HCT116 (cell line): Measurements from ENCODE around the gene PSMA7.

Source experiments
- EZH2phosphoT487 ChIP-seq: fragments of 200-600 bp; IDR thresholded peaks from 2 replicates; pipeline ENCODE4 v1.6.1; 2018; ENCODE audit warnings: antibody characterized with exemption, borderline replicate concordance
- POLR2A ChIP-seq: IDR thresholded peaks from 2 replicates; pipeline ENCODE4 v1.7.0; 2011; ENCODE audit warnings: borderline replicate concordance; ENCODE audit not compliant: insufficient read depth, insufficient read length; ENCODE audit errors: extremely low read depth
- POLR2AphosphoS5 ChIP-seq: IDR thresholded peaks from 2 replicates; pipeline ENCODE4 v1.6.1; 2011; ENCODE audit warnings: mild to moderate bottlenecking, low read depth, low read length, moderate library complexity
- TF ChIP-seq, protein P1 (sequence below), 3 experiments: fragments of 200-600 bp in 1 of 3; sonication (generic) in 1 of 3; IDR thresholded peaks in 2 of 3; conservative IDR thresholded peaks in 1 of 3; 2 replicates each; pipeline ENCODE4 v1.5.1; 2012 to 2017; ENCODE audit warnings: low read depth in 2 of 3, low read length in 2 of 3, antibody characterized with exemption in 1 of 3, borderline replicate concordance in 1 of 3, control low read depth in 1 of 3, mild to moderate bottlenecking in 1 of 3, mixed read lengths in 1 of 3, mixed run types in 1 of 3, moderate library complexity in 1 of 3; ENCODE audit not compliant: insufficient read depth in 1 of 3

DNA sequence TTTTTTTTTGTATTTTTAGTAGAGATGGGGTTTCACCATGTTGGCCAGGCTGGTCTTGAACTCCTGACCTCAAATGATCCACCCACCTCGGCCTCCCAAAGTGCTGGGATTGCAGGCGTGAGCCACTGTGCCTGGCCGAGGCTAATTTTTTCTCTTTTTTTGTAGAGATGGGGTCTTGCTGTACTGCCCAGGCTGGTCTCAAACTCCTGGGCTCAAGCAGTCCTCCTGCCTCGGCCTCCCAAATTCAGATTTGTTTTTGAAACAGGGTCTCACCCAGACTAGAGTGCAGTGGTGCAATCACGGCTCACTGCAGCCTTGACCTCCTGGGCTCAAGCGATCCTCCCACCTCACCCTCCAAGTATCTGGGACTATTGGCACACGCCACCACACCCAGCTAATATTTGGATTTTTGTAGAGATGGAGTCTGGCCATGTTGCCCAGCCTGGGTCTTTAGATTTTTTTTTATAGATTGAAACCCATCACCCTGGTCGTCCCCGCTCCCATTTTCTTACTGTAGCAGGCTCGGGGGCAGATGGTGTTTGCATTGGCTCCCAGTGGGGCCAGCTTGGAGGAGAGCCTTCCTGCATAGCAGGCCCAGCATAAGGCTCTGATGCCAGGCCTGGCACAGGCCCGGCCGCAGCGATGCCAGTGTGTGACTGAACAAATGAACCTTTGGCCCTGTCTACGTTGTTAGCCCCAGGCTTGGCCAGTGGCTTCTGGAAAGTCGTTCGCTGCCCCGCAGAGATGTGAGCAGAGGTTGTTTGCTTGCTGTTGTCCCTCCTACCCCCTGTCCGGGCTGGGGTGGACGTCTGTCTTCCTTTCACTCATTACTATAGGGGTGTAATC lies 35.3 kb upstream of the PSMA7 start:
- TF ChIP-seq, protein P1, sequence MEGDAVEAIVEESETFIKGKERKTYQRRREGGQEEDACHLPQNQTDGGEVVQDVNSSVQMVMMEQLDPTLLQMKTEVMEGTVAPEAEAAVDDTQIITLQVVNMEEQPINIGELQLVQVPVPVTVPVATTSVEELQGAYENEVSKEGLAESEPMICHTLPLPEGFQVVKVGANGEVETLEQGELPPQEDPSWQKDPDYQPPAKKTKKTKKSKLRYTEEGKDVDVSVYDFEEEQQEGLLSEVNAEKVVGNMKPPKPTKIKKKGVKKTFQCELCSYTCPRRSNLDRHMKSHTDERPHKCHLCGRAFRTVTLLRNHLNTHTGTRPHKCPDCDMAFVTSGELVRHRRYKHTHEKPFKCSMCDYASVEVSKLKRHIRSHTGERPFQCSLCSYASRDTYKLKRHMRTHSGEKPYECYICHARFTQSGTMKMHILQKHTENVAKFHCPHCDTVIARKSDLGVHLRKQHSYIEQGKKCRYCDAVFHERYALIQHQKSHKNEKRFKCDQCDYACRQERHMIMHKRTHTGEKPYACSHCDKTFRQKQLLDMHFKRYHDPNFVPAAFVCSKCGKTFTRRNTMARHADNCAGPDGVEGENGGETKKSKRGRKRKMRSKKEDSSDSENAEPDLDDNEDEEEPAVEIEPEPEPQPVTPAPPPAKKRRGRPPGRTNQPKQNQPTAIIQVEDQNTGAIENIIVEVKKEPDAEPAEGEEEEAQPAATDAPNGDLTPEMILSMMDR (IDR thresholded peaks at IDR 0.05 in 2 of 3, conservative IDR thresholded peaks at IDR 0.05 in 1 of 3; ENCODE audit: borderline replicate concordance in 1 of 3, insufficient read depth in 1 of 3, low read depth in 2 of 3, low read length in 2 of 3): no peak
- TF ChIP-seq POLR2A (no peak), EZH2phosphoT487 (no peak), POLR2AphosphoS5 (no peak)
